ENCODE data around the gene CMTM3. TPM values are rescaled to one million over a fixed set of nuclear protein-coding genes. Genes with fewer than 3 reads are reported as not detected.
"Not testable (repeated sequence)": the region's sequence is repeated elsewhere in the genome, so short reads cannot be mapped to it uniquely, and the experiment has no call there.

CMTM3 gene
- total RNA-seq, 4 donors from 2014 or later, result 15.7 to 24.9 (median 19.3) TPM

DNA sequence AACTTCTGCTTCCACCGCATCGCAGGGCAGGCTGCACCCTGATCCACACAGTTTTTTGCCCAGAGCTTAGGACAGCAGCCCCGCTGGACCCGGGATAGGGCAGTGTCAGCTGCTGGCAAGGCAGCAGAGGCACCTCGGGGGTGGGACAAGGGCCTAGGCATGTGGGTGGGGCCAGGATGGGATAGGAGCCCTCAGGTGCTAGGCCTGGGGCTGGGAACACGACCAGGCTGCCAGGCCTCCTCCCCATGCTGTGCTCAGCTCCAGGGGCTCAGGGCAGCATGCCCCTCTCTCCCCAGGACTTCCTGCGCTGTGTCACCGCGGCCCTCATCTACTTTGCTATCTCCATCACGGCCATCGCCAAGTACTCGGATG lies 4.6 kb downstream of the CMTM3 start:
- TF ChIP-seq POLR2AphosphoS5 (IDR thresholded peaks at IDR 0.05) (no peak), POLR2A (IDR thresholded peaks at IDR 0.05) (no peak), EP300 (IDR thresholded peaks at IDR 0.05) (no peak)
- TF ChIP-seq, protein P1, sequence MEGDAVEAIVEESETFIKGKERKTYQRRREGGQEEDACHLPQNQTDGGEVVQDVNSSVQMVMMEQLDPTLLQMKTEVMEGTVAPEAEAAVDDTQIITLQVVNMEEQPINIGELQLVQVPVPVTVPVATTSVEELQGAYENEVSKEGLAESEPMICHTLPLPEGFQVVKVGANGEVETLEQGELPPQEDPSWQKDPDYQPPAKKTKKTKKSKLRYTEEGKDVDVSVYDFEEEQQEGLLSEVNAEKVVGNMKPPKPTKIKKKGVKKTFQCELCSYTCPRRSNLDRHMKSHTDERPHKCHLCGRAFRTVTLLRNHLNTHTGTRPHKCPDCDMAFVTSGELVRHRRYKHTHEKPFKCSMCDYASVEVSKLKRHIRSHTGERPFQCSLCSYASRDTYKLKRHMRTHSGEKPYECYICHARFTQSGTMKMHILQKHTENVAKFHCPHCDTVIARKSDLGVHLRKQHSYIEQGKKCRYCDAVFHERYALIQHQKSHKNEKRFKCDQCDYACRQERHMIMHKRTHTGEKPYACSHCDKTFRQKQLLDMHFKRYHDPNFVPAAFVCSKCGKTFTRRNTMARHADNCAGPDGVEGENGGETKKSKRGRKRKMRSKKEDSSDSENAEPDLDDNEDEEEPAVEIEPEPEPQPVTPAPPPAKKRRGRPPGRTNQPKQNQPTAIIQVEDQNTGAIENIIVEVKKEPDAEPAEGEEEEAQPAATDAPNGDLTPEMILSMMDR (IDR thresholded peaks at IDR 0.05), result no peak
- Histone ChIP-seq H3K27me3 (peaks cover 16% of the 10 kb centered on the region), H3K4me1 (peaks cover 0 to 43% (median 11%) of the 10 kb centered on the region in 3 donors), H3K4me3 (no peak overlapping the region), H3K9me3 (no peaks in the 10 kb centered on the region), H3K27ac (peak overlapping the region in 1 of 4 donors; percentile 54), H3K36me3 (peaks cover 0 to 52% of the 10 kb centered on the region in 2 donors)
- no peak for ATAC-seq
- WGBS, 2 donors (ENCODE audit: low coverage in 1 of 2), result no CpG with 5 or more reads among the region's 12 CpGs

DNA sequence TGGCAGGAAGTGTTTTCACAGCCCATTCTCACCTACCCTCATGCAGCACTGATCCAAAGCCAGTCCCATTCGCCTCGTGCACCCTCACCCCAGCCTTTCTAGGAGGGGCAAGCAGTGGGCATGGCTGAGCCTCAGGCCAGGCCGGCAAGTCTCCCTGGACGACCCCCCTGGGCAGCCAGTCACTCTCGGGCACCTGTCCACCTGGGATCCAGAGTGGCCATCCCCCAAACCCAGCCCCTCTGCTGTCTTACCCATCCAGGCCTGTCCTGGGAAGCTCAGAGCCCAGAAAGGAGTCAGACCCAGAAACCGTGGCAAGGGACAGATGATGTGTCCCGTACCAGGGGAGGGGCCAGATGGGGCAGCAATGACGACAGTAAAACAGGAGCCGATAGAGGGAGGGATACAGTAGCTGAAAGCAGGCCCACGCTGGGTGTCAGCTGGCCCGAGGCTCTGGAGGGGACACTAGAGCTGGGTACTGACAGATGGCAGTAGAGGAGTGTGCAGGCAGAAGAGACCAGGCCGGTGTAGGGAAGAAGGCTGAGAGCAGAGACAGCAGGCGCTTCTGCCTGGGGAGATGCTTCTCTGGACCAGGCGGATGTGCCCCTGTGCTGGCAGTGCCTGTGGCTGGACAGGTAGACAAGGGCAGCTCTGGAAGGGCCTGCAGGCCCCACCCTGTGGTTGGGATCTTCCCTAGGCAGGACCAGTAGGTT lies 5.8 kb downstream of the CMTM3 start:
- no peak for TF ChIP-seq POLR2AphosphoS5 (IDR thresholded peaks at IDR 0.05)
- TF ChIP-seq POLR2A (IDR thresholded peaks at IDR 0.05), result no peak
- no peak for TF ChIP-seq EP300 (IDR thresholded peaks at IDR 0.05)
- TF ChIP-seq, protein P1 (IDR thresholded peaks at IDR 0.05), result no peak
- Histone ChIP-seq H3K4me1 (peaks cover 0 to 32% (median 11%) of the 10 kb centered on the region in 3 donors), H3K27me3 (peaks cover 4% of the 10 kb centered on the region), H3K4me3 (no peak overlapping the region), H3K9me3 (no peaks in the 10 kb centered on the region), H3K27ac (no peak overlapping the region), H3K36me3 (peaks cover 0 to 60% of the 10 kb centered on the region in 2 donors)
- WGBS, 2 donors (ENCODE audit: low coverage in 1 of 2), result 82% methylated on average over 9 of the region's 14 CpGs; no CpG with 5 or more reads in 1 of the 2 donors
- no peak for ATAC-seq

DNA sequence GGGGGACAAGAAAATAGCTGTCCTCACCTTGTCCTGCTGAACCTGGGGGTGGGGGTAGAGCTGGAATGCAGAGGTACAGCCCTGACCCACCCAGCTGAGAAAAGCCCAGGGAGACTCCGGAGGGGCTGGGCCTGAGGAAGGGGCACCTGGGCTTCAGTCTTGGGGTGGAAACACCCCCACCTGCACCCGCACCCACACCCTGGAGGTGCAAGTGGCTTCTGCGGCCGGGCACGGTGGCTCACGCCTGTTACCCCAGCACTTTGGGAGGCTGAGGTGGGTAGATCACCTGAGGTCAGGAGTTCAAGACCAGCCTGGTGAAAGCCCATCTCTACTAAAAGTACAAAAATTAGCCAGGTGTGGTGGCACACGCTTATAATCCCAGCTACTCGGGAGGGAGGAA lies 7.4 kb downstream of the CMTM3 start:
- H3K9me3 ChIP-seq, H3K27ac ChIP-seq, ATAC-seq, H3K27me3 ChIP-seq, H3K4me3 ChIP-seq: not testable (repeated sequence)
- 85 to 98% methylated on average over 2 to 4 of the region's 8 CpGs for WGBS, 2 donors (ENCODE audit: low coverage in 1 of 2)
- peaks cover 0 to 60% of the 10 kb centered on the region in 2 donors for H3K36me3 ChIP-seq
- peaks cover 0 to 16% (median 7%) of the 10 kb centered on the region in 3 donors for H3K4me1 ChIP-seq

DNA sequence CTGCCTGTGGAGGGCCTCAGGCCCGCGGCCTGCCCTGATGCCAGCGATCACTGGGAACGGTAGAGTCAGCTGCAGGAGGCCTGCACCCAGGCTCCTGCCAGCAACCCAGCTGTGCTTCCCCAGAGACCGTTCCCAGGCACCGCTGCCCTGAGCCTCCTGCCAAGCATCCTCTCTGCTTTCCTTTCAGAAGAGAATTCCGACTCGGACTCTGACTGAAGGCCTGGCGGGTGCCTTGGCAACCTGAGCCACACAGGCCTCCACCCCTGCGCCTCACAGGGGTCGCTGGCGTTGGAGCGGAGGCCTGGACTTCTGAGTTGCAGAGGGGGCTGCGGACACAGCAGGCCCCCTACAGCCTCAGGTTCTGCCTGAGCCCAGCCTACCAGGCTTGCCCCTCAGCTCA lies 7.9 kb downstream of the CMTM3 start:
- TF ChIP-seq EP300 (IDR thresholded peaks at IDR 0.05) (no peak), POLR2A (IDR thresholded peaks at IDR 0.05) (no peak), POLR2AphosphoS5 (IDR thresholded peaks at IDR 0.05) (no peak)
- TF ChIP-seq, protein P1 (IDR thresholded peaks at IDR 0.05), result no peak
- 93% methylated on average over 4 of the region's 14 CpGs; no CpG with 5 or more reads in 1 of the 2 donors for WGBS, 2 donors (ENCODE audit: low coverage in 1 of 2)

DNA sequence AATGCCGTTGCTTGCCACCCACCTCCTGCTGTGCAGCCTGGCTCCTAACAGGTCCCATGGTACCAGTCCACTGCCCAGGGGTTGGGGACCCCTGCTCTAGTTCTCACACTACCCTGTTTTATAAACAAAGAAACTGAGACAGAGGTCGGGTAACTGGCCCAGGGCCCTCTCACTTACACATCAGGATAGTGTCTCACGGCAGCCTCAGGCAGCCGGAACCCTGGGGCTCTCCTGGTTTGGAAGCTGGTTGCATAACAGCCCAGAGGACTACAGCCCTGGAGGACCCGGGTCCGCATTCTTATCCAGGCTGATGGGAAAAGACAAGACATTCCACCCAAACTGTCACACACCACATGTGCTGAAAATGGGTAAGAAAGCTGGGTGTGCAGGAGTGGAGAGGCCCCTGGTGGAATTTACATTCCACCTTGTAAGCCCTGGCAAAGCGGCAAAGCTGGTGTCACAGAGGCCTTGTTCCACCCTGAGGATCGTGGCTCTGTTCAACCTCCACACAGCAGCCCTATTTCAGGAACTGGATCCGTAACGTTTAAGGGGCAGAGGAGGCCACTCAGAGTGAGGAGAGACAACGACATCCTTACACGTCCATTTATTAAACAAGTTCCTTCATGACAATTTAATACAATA lies 9.8 kb downstream of the CMTM3 start:
- Histone ChIP-seq H3K9me3 (no peaks in the 10 kb centered on the region), H3K27me3 (no peaks in the 10 kb centered on the region), H3K4me1 (peaks cover 0 to 17% (median 0%) of the 10 kb centered on the region in 3 donors), H3K4me3 (no peak overlapping the region), H3K36me3 (peaks cover 0 to 57% of the 10 kb centered on the region in 2 donors), H3K27ac (no peak overlapping the region)
- TF ChIP-seq, protein P1 (IDR thresholded peaks at IDR 0.05), result no peak
- WGBS, 2 donors (ENCODE audit: low coverage in 1 of 2), result 57 to 77% methylated on average over 4 to 7 of the region's 12 CpGs
- no peak for ATAC-seq

More for the DNA sequence above, 7.9 kb downstream of the CMTM3 start:
- ATAC-seq, result no peak
- no peaks in the 10 kb centered on the region for H3K9me3 ChIP-seq
- H3K36me3 ChIP-seq, result peaks cover 0 to 60% of the 10 kb centered on the region in 2 donors
- H3K4me3 ChIP-seq, result no peak overlapping the region
- H3K27me3 ChIP-seq, result no peaks in the 10 kb centered on the region
- peaks cover 0 to 14% (median 7%) of the 10 kb centered on the region in 3 donors for H3K4me1 ChIP-seq
- H3K27ac ChIP-seq, result no peak overlapping the region
